K562 (cell line): ENCODE measurements around the gene ADAMTS20. TPM values are rescaled to one million over a fixed set of nuclear protein-coding genes. Genes with fewer than 3 reads are reported as not detected.

Source experiments
- ATAC-seq: fragments of 200-7000 bp; cut with Tn5 transposase; 3 replicates; pipeline ENCODE4 v1.9.1; 2020; ENCODE audit warnings: moderate library complexity
- BruUV-seq: library from RNA; stranded (reverse); fragments of 400-500 nt; replicated peaks from 2 replicates; lab custom pipeline; 2021; lab: Mats Ljungman, UMichigan
- CTCF ChIA-PET: fragments of 300-600 bp; formaldehyde crosslinking; extraction: SDS; loops from one replicate; lab custom pipeline; 2021; ENCODE audit warnings: low intra/inter-chr PET ratio; lab: Yijun Ruan, JAX
- POLR2A ChIA-PET: fragments of 300-600, 350-650 bp; sonication (Branson Sonifier 250); formaldehyde crosslinking; extraction: SDS; loops from one replicate; lab custom pipeline; 2021; ENCODE audit warnings: antibody characterized with exemption, inconsistent platforms; lab: Yijun Ruan, JAX
- DNase-seq, 4 experiments: peaks; one replicate each; pipeline versions ENCODE4 v3.0.0 to v3.0.0-alpha.2; 2011 to 2018; ENCODE audit warnings: low spot score in 3 of 4, mixed read lengths in 3 of 4; ENCODE audit errors: extremely low read depth in 1 of 4
- FAIRE-seq: peaks from 2 replicates; lab custom pipeline; 2011; peaks lifted over from hg19 to GRCh38; lab: Jason Lieb, UNC
- H2AFZ ChIP-seq: 2 replicates; pipeline ENCODE4 v1.6.0; 2011; ENCODE audit warnings: low read depth, low read length, control low read depth, inconsistent platforms
- H3K27ac ChIP-seq: fragments of 200-600 bp; 3 replicates; pipeline ENCODE4 v1.8.0; 2011; ENCODE audit warnings: low read depth, mild to moderate bottlenecking, control low read depth, inconsistent platforms, low read length, moderate library complexity, mixed read lengths; ENCODE audit errors: extremely low read depth
- H3K27me3 ChIP-seq, 2 experiments: fragments of 300-600 bp in 1 of 2; 2 replicates in 1 of 2; 3 replicates in 1 of 2; pipeline versions ENCODE4 v1.6.0 to v1.8.0; 2011; ENCODE audit warnings: inconsistent platforms in 2 of 2, low read length in 2 of 2, mild to moderate bottlenecking in 1 of 2, mixed read lengths in 1 of 2, moderate library complexity in 1 of 2; ENCODE audit not compliant: control insufficient read depth in 2 of 2, insufficient read depth in 2 of 2
- H3K36me3 ChIP-seq: fragments of 300-600 bp; 3 replicates; pipeline ENCODE4 v1.8.0; 2011; ENCODE audit warnings: mild to moderate bottlenecking, low read length, inconsistent platforms; ENCODE audit not compliant: control insufficient read depth, insufficient read depth
- H3K4me1 ChIP-seq, 2 experiments: fragments of 200-600 bp in 1 of 2; replicated peaks in 1 of 2; 2 replicates in 1 of 2; 3 replicates in 1 of 2; pipeline versions ENCODE4 v1.5.1 to v1.8.0; 2011; ENCODE audit warnings: inconsistent platforms in 2 of 2, low read length in 2 of 2, mild to moderate bottlenecking in 1 of 2, mixed read lengths in 1 of 2, moderate library complexity in 1 of 2; ENCODE audit not compliant: control insufficient read depth in 2 of 2, insufficient read depth in 2 of 2
- H3K4me2 ChIP-seq: 2 replicates; pipeline ENCODE4 v1.6.1; 2011; ENCODE audit warnings: low read length, control low read depth, inconsistent platforms, mixed read lengths; ENCODE audit not compliant: insufficient read depth
- H3K4me3 ChIP-seq: fragments of 200-600 bp; sonication (generic), shearing (Covaris generic); 2 replicates; pipeline ENCODE4 v1.5.1; 2016; ENCODE audit warnings: control low read depth, inconsistent platforms
- H3K79me2 ChIP-seq: fragments of 200-600 bp; 3 replicates; pipeline ENCODE4 v1.8.0; 2011; ENCODE audit warnings: low read length, inconsistent platforms; ENCODE audit not compliant: control insufficient read depth, insufficient read depth
- H3K9ac ChIP-seq, 2 experiments: 2 replicates each; pipeline versions ENCODE4 v1.6.0 to v1.6.1; 2011; ENCODE audit warnings: low read depth in 2 of 2, low read length in 2 of 2, control low read depth in 1 of 2, inconsistent platforms in 1 of 2, mild to moderate bottlenecking in 1 of 2, mixed read lengths in 1 of 2; ENCODE audit not compliant: insufficient read depth in 1 of 2
- H3K9me1 ChIP-seq: one replicate; pipeline ENCODE4 v1.6.0; 2011; ENCODE audit warnings: inconsistent platforms, mild to moderate bottlenecking, low read length, moderate library complexity; ENCODE audit not compliant: control insufficient read depth, insufficient read depth
- H3K9me3 ChIP-seq: replicated peaks from 2 replicates; pipeline ENCODE4 v1.5.1; 2011; ENCODE audit warnings: low read depth, low read length, inconsistent platforms; ENCODE audit not compliant: control insufficient read depth, insufficient read depth
- H4K20me1 ChIP-seq: replicated peaks from 2 replicates; pipeline ENCODE4 v1.6.1; 2011; ENCODE audit warnings: low read length, inconsistent platforms, mixed read lengths; ENCODE audit not compliant: control insufficient read depth, insufficient read depth
- CBFA2T3 ChIP-seq: fragments of 450-650 bp; IDR thresholded peaks from 2 replicates; pipeline ENCODE4 v1.6.1; 2017
- GATA2 ChIP-seq: sonication (generic); formaldehyde crosslinking; IDR thresholded peaks from 2 replicates; pipeline ENCODE4 v1.4.0; 2020; ENCODE audit warnings: mild to moderate bottlenecking, missing genetic modification reagents
- HBP1 ChIP-seq: fragments of 450-650 bp; formaldehyde crosslinking; IDR thresholded peaks from 2 replicates; pipeline ENCODE4 v1.4.0; 2022; ENCODE audit warnings: missing genetic modification characterization
- SAFB ChIP-seq: fragments of 200-400 bp; formaldehyde crosslinking; IDR thresholded peaks from 2 replicates; pipeline ENCODE4 v1.6.1; 2017; ENCODE audit warnings: low read depth, low read length, borderline replicate concordance
- SIX5 ChIP-seq, 2 experiments: IDR thresholded peaks; 2 replicates each; pipeline ENCODE4 v1.6.1; 2011; ENCODE audit warnings: low read length in 2 of 2, borderline replicate concordance in 1 of 2, low read depth in 1 of 2, mild to moderate bottlenecking in 1 of 2, moderate library complexity in 1 of 2; ENCODE audit not compliant: insufficient read depth in 1 of 2
- SRSF9 ChIP-seq: fragments of 200-400 bp; formaldehyde crosslinking; IDR thresholded peaks from 2 replicates; pipeline ENCODE4 v1.6.1; 2017; ENCODE audit warnings: low read depth, low read length, borderline replicate concordance
- ZNF398 ChIP-seq: fragments of 250-450 bp; sonication (Bioruptor Pico); IDR thresholded peaks from 2 replicates; pipeline ENCODE4 v1.8.0; 2021; ENCODE audit warnings: moderate library complexity, mild to moderate bottlenecking, inconsistent platforms
- WGBS: fragments of 100-300 bp; shearing (Covaris generic); methylation state at CpG from one replicate; pipeline ENCODE4 v1.1.6; 2016; ENCODE audit warnings: low coverage, mixed read lengths; ENCODE audit not compliant: insufficient coverage; ENCODE audit errors: missing lambda C conversion rate; 5-methylcytosine and 5-hydroxymethylcytosine counted together
- in situ Hi-C: fragments of 300-500 bp; cut with MboI; formaldehyde crosslinking; loops from 4 replicates; pipeline ENCODE4 v1.15.0; 2018; ENCODE audit warnings: inconsistent platforms, mixed read lengths
- intact Hi-C: fragments of 100-400 bp; cut with micrococcal nuclease; formaldehyde crosslinking; loops from 2 replicates; pipeline ENCODE4 v1.14.2; 2022
- polyA plus RNA-seq, 8 experiments: library from polyadenylated mRNA; depleted of rRNA in 4 of 8; stranded (reverse) in 5 of 8; unstranded in 3 of 8; fragments of >200 nt; fragmentation: Nextera tagmentation in 2 of 8; fragmentation: Illumina TruSeq in 1 of 8; extraction: Ambion mirVana in 2 of 8; extraction: Trizol in 1 of 8; gene quantifications; 2 replicates each; pipeline versions ENCODE4 v1.2.1 to v1.2.3, GENCODE V29; 2011 to 2014; ENCODE audit warnings: inconsistent platforms in 1 of 8, missing spikeins in 1 of 8
- total RNA-seq, 7 experiments: library from RNA; depleted of rRNA in 6 of 7; stranded (reverse); fragments of >200 nt in 6 of 7; fragmentation: Illumina TruSeq in 2 of 7; extraction: Trizol in 2 of 7; gene quantifications; 2 replicates each; pipeline versions ENCODE4 v1.2.1 to v1.2.3, GENCODE V29; 2011 to 2021; ENCODE audit warnings: low replicate concordance in 1 of 7
- TF ChIP-seq, protein P1 (sequence below), 2 experiments: fragments of 450-650 bp in 1 of 2; sonication (generic) in 1 of 2; formaldehyde crosslinking in 1 of 2; IDR thresholded peaks; 2 replicates each; pipeline versions ENCODE4 v1.7.1 to v1.9.0; 2016 to 2022; ENCODE audit warnings: inconsistent platforms in 1 of 2, mild to moderate bottlenecking in 1 of 2, missing genetic modification reagents in 1 of 2

The ADAMTS20 gene
- total and polyA plus RNA-seq, 9 of the 15 experiments (the other 6 are each of a cell fraction or from before 2014, with no cell fraction given) = 0.01 to 0.84 (median 0.07) TPM; not detected in 2

DNA sequence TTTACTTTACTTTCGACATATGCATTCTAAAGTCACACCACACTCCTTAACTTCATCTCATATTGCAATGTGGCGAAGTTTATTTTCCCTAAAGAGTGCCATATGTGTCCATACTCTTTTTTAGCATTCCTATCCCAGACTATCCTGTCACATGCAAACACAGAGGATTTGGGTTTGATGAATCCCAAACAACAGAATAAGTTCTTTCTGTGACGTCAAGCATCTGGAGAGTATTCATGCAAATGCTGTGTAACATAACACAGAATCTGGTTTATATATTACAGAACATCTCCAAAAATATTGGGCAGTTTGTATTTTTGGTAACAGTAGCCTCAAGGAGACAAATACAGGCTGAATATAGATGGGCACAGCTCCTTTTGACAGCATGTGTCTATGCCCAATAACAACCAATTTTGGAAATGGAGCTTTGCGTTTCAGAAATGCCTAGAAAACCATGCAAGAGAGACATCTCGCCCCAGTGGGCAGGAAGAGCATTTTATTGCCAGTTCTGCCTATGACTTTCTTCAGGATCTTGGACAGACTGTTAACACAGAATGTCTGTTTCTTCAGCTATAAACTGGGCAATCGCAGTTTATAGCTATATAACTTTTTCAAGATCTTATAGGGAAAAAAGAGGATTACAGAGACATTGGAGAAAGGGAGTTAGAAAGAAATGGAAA, 190.8 kb downstream of the ADAMTS20 start:
- CTCF ChIA-PET = no interaction called here
- Histone ChIP-seq H3K4me1 (no peaks in the 10 kb centered on the region), H3K9me3 (no peaks in the 10 kb centered on the region; the same call in 1 of the 2 replicates), H3K9ac (no peak overlapping the region), H3K27ac (no peak overlapping the region), H2AFZ (no peak overlapping the region), H4K20me1 (no peaks in the 10 kb centered on the region), H3K4me3 (no peak overlapping the region), H3K79me2 (no peaks in the 10 kb centered on the region), H3K9me1 (no peaks in the 10 kb centered on the region), H3K4me2 (no peak overlapping the region), H3K27me3 (no peaks in the 10 kb centered on the region), H3K36me3 (no peaks in the 10 kb centered on the region)
- in situ Hi-C loops (no loop called here), intact Hi-C loops (no loop called here)
- DNase-seq (no peak), ATAC-seq (no peak), FAIRE-seq (no peak)
- POLR2A ChIA-PET = no interaction called here
- BruUV-seq = no TSS peak
- WGBS = 1% methylated on average over 6 of the region's 6 CpGs
- no peak for TF ChIP-seq ZNF398
- no peak for TF ChIP-seq GATA2 (CRISPR knock-in tag)
- TF ChIP-seq CBFA2T3 = no peak
- TF ChIP-seq, protein P1, sequence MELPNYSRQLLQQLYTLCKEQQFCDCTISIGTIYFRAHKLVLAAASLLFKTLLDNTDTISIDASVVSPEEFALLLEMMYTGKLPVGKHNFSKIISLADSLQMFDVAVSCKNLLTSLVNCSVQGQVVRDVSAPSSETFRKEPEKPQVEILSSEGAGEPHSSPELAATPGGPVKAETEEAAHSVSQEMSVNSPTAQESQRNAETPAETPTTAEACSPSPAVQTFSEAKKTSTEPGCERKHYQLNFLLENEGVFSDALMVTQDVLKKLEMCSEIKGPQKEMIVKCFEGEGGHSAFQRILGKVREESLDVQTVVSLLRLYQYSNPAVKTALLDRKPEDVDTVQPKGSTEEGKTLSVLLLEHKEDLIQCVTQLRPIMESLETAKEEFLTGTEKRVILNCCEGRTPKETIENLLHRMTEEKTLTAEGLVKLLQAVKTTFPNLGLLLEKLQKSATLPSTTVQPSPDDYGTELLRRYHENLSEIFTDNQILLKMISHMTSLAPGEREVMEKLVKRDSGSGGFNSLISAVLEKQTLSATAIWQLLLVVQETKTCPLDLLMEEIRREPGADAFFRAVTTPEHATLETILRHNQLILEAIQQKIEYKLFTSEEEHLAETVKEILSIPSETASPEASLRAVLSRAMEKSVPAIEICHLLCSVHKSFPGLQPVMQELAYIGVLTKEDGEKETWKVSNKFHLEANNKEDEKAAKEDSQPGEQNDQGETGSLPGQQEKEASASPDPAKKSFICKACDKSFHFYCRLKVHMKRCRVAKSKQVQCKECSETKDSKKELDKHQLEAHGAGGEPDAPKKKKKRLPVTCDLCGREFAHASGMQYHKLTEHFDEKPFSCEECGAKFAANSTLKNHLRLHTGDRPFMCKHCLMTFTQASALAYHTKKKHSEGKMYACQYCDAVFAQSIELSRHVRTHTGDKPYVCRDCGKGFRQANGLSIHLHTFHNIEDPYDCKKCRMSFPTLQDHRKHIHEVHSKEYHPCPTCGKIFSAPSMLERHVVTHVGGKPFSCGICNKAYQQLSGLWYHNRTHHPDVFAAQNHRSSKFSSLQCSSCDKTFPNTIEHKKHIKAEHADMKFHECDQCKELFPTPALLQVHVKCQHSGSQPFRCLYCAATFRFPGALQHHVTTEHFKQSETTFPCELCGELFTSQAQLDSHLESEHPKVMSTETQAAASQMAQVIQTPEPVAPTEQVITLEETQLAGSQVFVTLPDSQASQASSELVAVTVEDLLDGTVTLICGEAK (IDR thresholded peaks at IDR 0.05) = no peak
- TF ChIP-seq, protein P1 (CRISPR knock-in tag; IDR thresholded peaks at IDR 0.05) = no peak
- no peak for TF ChIP-seq SAFB
- no peak for TF ChIP-seq SRSF9
- no peak for TF ChIP-seq HBP1 (CRISPR knock-in tag)
- TF ChIP-seq SIX5 (IDR thresholded peaks at IDR 0.05; ENCODE audit: borderline replicate concordance in 1 of 2, insufficient read depth in 1 of 2, low read depth in 1 of 2, low read length in 2 of 2) = no peak
